ACC112 (cell line): Measurements from ENCODE around the gene TRIM9.

Source experiments
- H2AFZ ChIP-seq: fragments of 200-600 bp; sonication (generic); one replicate; pipeline ENCODE4 v1.6.0; 2017; ENCODE audit warnings: antibody characterized with exemption, low read length; ENCODE audit not compliant: unreplicated experiment
- H3K27ac ChIP-seq: fragments of 200-600 bp; sonication (generic); 2 replicates; pipeline ENCODE4 v1.5.1; 2014; ENCODE audit warnings: low read depth, mild to moderate bottlenecking, antibody characterized with exemption, low read length, moderate library complexity
- H3K27me3 ChIP-seq: fragments of 200-600 bp; sonication (generic); 2 replicates; pipeline ENCODE4 v1.6.1; 2014; ENCODE audit warnings: mild to moderate bottlenecking, antibody characterized with exemption, low read length, moderate library complexity, mixed read lengths; ENCODE audit not compliant: insufficient read depth
- H3K36me3 ChIP-seq: fragments of 200-600 bp; sonication (generic); 2 replicates; pipeline ENCODE4 v1.6.1; 2016; ENCODE audit warnings: mild to moderate bottlenecking, antibody characterized with exemption, low read length, moderate library complexity, mixed read lengths; ENCODE audit not compliant: insufficient read depth
- H3K4me1 ChIP-seq: fragments of 200-600 bp; sonication (generic); one replicate; pipeline ENCODE4 v1.6.1; 2016; ENCODE audit warnings: low read length, mixed read lengths; ENCODE audit not compliant: insufficient read depth, unreplicated experiment, control insufficient read depth
- H3K4me3 ChIP-seq: fragments of 200-600 bp; sonication (generic); 2 replicates; pipeline ENCODE4 v1.5.1; 2014; ENCODE audit warnings: mild to moderate bottlenecking, low read depth, low read length
- H3K79me2 ChIP-seq: fragments of 200-600 bp; sonication (generic); one replicate; pipeline ENCODE4 v1.6.0; 2016; ENCODE audit warnings: low read length; ENCODE audit not compliant: control insufficient read depth, unreplicated experiment, insufficient read depth

The TRIM9 gene

GRCh38 chr14:50985124-50985858 is 109.6 kb downstream of the TRIM9 start:
- Histone ChIP-seq H3K27me3 (0 out of 2 replicates have a peak, but pooled peaks cover 6% of the 10 kb centered on the region), H3K4me3 (peak overlapping the region; percentile 33; the same call in 1 of the 2 replicates)

DNA sequence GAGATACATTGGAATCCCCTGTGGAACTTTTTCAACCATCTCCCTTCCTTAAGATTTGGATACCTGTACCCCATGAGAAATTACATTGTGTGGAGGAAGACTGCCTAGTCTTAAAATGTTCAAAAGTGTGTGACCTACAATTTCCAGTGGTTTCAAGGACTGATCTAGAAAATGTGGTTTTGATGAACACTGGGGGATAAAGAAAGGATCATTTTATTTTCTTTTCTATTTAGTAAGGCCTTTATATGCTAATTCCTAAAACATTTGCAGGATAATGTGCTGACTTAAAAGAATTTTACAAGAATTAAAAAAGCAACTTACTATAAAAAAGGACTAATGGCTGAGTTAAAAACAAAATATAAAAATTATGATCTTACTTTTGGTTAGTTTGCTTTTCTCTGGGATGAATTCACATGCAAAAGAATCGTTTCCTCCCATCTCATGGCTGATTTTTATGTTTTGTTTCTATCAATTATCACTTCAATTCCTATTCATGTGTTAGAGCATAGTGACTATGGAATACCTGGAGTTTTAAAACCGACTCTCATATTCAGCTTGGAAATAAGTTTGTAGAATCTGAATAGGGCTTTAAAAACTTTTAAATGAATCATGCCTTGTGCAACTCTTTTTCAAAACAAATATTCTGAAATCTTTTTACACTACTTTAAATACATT is 110.7 kb downstream of the TRIM9 start:
- Histone ChIP-seq H3K79me2 (no peaks in the 10 kb centered on the region), H3K36me3 (no peaks in the 10 kb centered on the region), H3K27me3 (0 out of 2 replicates have a peak, but pooled peaks cover 6% of the 10 kb centered on the region), H2AFZ (no peak overlapping the region), H3K4me3 (no peak overlapping the region), H3K27ac (no peak overlapping the region), H3K4me1 (peaks cover 11% of the 10 kb centered on the region)

More at GRCh38 chr14:50985124-50985858, 109.6 kb downstream of the TRIM9 start:
- Histone ChIP-seq H3K79me2 (no peaks in the 10 kb centered on the region), H2AFZ (peak overlapping the region; percentile 19), H3K4me1 (peaks cover 11% of the 10 kb centered on the region), H3K36me3 (no peaks in the 10 kb centered on the region), H3K27ac (no peak overlapping the region)

DNA sequence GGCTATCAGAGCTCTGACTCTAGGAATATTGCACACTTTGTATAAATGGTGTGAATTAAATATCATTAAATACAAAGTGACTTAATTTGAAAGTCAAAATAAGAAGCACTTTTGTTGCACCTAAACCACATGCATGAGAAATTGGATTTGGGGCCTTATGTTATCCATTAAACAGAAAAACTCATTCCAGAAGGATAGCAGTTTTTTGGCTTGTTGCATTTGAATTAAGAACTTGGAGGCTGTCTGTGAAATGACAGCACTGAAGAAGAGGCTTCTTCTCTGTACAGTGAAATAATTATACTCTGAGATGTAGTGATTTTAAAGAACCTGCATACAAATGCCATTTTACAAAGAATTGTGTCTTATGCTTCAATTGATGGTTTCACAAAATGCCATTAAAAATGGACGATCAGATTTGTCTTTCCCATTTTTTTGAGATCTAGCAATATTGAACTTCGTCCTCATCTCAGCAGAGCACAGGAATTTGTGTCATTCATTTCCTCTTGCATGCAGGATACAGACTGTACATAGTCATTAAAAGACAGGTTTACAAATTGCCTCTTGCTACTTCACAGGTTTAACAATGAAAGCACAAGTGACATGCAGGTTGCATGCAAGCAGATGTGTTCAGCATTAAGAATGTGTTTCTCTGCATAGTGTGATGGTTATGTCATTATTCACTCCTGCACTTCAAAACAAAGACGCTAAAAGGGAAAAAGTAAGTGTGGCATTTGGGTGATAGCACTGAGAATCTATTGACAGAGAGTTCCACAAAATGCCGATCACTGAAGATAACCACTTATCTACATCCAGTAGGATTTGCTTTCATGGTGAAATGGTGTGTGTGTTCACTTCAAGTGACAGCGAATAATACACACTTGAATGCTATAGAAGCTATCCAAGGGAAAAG is 114.7 kb downstream of the TRIM9 start:
- Histone ChIP-seq H3K79me2 (no peaks in the 10 kb centered on the region), H2AFZ (no peak overlapping the region), H3K27ac (no peak overlapping the region), H3K4me1 (peaks cover 7% of the 10 kb centered on the region), H3K36me3 (no peaks in the 10 kb centered on the region), H3K27me3 (0 out of 2 replicates have a peak, but pooled peaks cover 6% of the 10 kb centered on the region), H3K4me3 (no peak overlapping the region)

DNA sequence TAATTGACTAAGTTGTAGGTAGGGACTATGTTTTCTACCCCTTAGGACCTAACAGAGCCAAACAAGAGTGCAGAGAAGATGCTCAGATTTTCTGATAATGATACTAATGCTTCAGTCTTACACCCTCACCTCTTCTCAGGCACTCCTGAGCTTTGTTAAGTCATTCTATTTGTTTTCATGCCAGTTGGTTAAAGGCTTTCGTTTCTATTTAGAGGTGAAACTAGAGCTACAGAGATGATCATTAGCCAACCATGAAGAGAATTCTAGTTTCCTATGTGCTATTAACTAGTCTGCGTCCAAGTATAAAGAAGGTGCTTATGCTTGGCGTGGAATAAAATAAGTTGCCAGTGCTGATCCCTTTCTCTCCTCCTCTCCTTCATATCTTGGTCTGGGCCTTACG is 116.0 kb downstream of the TRIM9 start:
- Histone ChIP-seq H3K27me3 (0 out of 2 replicates have a peak, but pooled peaks cover 6% of the 10 kb centered on the region), H3K79me2 (no peaks in the 10 kb centered on the region), H3K4me3 (no peak overlapping the region), H3K27ac (no peak overlapping the region), H3K4me1 (no peaks in the 10 kb centered on the region), H2AFZ (no peak overlapping the region), H3K36me3 (no peaks in the 10 kb centered on the region)

DNA sequence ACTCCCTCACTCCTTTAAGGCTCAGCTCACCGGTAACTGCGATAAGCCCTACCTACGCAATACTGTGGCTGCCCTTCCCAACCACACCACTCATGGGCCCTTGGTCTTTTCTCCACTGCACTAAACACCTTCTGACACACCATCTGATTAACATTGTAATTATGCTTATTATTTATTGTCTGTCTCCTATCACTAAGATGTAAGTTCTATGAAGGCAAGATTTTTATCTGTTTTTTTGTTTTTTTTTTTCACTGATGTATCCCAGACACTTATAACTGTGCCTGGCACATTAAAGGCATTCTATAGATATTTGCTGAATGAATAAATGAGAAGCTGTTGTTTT is 116.4 kb downstream of the TRIM9 start:
- H3K4me3 ChIP-seq, result no peak overlapping the region
- 0 out of 2 replicates have a peak, but pooled peaks cover 6% of the 10 kb centered on the region for H3K27me3 ChIP-seq
- H2AFZ ChIP-seq, result no peak overlapping the region
- H3K27ac ChIP-seq, result no peak overlapping the region
- no peaks in the 10 kb centered on the region for H3K79me2 ChIP-seq
- no peaks in the 10 kb centered on the region for H3K36me3 ChIP-seq
- no peaks in the 10 kb centered on the region for H3K4me1 ChIP-seq

GRCh38 chr14:50977863-50978528 is 116.9 kb downstream of the TRIM9 start:
- 0 out of 2 replicates have a peak, but pooled peaks cover 6% of the 10 kb centered on the region for H3K27me3 ChIP-seq
- no peak overlapping the region for H3K4me3 ChIP-seq
- H2AFZ ChIP-seq, result no peak overlapping the region
- H3K4me1 ChIP-seq, result no peaks in the 10 kb centered on the region
- no peaks in the 10 kb centered on the region for H3K36me3 ChIP-seq
- no peak overlapping the region for H3K27ac ChIP-seq
- H3K79me2 ChIP-seq, result no peaks in the 10 kb centered on the region

GRCh38 chr14:50974118-50974517 is 120.8 kb downstream of the TRIM9 start:
- Histone ChIP-seq H3K27ac (no peak overlapping the region), H3K79me2 (no peaks in the 10 kb centered on the region), H3K4me3 (no peak overlapping the region), H2AFZ (no peak overlapping the region), H3K36me3 (no peaks in the 10 kb centered on the region), H3K27me3 (no peaks in the 10 kb centered on the region), H3K4me1 (no peaks in the 10 kb centered on the region)

- Histone ChIP-seq H3K36me3 (no peaks in the 10 kb centered on the region), H2AFZ (no peak overlapping the region), H3K27ac (no peak overlapping the region), H3K4me3 (no peak overlapping the region), H3K79me2 (no peaks in the 10 kb centered on the region), H3K4me1 (no peaks in the 10 kb centered on the region), H3K27me3 (no peaks in the 10 kb centered on the region)
Observed at GRCh38 chr14:50972734-50973133, 122.2 kb downstream of the TRIM9 start.

GRCh38 chr14:50970886-50971781 is 123.8 kb downstream of the TRIM9 start:
- no peaks in the 10 kb centered on the region for H3K27me3 ChIP-seq
- no peak overlapping the region for H2AFZ ChIP-seq
- H3K4me3 ChIP-seq, result no peak overlapping the region
- H3K27ac ChIP-seq, result no peak overlapping the region
- no peaks in the 10 kb centered on the region for H3K4me1 ChIP-seq
- no peaks in the 10 kb centered on the region for H3K36me3 ChIP-seq
- no peaks in the 10 kb centered on the region for H3K79me2 ChIP-seq
